Measurements from ENCODE around the gene FSTL3.
"Not testable (repeated sequence)": the region's sequence is repeated elsewhere in the genome, so short reads cannot be mapped to it uniquely, and the experiment has no call there.

Gene FSTL3

DNA sequence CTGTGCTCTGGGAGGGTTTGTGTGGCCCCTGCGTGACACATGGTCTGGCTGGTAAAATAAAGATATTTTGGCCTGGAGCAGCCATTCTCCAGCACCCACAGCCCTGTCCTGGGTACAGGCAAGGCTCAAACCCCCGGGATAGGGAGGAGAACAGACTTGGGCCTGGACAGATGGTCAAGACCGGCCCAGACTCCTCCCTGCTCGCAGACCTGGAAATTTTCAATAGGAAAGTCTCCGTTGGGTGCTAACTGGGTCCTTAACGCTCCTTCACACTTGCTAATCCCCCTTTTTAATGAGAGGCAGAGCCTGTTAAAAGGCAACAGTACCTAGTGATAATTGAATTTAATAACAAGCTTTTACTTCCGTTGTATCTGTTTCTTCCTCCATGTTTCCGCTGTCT is 35.1 kb downstream of the FSTL3 start:
- DNase-seq (ENCODE audit: low spot score): no peak

DNA sequence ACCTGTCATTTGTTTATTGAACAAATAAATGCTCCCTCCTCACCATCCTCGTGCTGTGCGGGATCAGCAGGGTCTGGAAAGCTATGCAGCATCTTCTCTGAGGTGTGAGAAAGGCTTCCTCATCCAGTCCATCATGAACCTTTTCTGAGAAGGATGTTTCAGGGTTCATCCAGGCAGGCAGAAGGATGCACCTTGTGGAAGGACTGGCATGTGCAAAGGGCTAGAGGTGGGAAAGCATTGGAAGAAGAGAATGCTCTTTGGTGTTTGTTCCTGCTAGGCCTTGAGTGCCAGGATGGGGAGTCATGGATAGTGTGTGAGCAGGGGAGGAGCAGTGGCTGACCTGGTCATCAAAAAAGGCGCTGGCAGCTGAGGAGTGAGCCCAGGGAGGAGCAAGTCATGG is 39.2 kb downstream of the FSTL3 start:
- no peak for DNase-seq (ENCODE audit: low spot score)

DNA sequence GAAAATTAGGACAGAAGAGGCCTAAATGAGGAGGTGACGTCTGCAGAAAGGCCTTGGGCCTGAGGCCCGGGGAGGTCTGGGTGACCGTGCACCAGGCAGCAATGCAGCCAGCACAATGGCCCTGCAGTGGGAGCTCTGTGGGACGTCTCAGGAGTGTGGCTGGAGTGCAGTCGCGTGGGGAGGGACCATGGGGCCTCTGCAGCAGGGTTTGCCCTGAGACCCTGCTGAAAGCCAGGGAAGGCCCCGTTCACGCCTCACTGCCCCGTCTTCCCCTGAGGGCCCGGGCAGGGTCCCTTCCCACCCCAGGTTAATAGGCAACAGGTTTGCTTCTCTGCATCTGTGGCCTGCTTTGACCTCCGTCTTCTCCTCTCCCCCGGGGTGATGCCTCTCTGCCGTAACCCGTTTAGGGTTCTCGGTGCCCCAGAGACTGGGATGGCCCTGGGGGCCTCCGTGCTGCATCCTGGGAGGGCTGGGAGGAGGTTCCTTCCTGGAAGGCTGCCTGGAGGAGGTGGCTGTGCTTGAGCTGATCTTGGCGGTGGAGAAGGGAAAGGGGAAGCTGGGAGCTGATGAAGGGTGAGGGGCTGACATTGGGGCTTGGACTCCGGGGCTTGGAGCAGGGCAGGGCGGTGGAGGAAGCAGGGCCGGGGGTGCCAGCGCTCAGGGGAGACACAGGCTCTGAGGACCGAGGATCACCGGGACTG is 42.2 kb downstream of the FSTL3 start:
- DNase-seq (ENCODE audit: low spot score): no peak

DNA sequence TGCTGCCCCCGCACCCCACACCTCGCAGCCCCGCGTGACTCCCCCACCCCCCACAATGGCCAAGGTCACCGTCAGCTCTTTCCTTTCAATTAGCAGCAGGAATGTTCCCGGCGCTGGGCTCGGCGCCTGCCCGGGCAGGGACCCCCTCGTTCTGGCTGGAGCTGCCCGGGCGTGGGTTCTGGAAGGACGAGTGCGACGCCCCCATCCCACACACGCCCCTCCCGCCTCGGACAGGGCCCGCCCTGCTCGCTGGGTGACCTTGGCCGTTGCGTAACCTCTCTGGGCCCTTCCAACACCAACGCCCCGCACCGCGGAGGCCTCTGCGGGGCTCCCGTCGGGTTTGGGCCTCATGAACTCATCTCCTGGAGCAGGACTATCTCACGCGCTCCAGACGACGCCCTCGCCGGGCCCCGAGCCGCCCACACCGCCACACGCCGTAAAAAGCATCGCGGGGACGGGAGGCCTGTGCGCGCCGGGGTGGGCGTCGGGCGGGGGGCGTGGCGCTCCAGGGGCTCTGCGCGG is 42.9 kb downstream of the FSTL3 start:
- no peak for DNase-seq (ENCODE audit: low spot score)

DNA sequence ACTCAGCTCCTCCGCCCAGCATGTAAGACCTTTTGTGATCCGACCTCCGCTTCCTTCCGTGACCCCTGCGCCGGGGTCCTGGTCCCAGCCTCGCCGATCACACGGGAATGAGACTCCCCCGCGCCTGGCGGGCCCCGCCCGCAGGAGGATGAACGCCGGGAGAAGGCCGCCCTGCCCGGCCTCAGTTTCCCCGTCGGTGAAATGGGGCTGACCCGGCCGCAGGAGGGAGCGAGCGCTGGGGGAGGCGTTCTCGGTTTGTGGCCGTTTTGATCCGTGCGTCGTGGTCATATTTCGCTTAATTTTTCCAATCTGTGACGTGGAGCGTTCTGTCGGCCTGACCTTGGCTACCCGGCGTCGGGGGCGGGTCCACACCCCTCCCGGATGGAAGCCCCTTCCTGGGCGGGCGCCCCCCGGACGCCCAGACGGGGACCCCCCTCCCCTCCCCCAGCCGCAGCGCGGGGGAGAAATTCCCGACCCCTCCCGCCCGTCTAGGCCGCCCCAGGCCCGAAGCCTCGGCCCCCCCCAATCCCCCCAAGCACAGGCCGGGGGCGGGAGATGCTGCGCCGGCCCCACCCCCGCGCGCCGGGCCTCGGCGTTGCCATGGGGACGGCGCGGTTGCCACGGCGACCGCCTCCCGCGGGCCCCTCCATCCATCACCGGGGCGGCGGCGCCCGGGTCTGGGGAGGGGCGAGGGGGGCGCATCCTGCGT is 43.6 kb downstream of the FSTL3 start:
- DNase-seq (ENCODE audit: low spot score): no peak

DNA sequence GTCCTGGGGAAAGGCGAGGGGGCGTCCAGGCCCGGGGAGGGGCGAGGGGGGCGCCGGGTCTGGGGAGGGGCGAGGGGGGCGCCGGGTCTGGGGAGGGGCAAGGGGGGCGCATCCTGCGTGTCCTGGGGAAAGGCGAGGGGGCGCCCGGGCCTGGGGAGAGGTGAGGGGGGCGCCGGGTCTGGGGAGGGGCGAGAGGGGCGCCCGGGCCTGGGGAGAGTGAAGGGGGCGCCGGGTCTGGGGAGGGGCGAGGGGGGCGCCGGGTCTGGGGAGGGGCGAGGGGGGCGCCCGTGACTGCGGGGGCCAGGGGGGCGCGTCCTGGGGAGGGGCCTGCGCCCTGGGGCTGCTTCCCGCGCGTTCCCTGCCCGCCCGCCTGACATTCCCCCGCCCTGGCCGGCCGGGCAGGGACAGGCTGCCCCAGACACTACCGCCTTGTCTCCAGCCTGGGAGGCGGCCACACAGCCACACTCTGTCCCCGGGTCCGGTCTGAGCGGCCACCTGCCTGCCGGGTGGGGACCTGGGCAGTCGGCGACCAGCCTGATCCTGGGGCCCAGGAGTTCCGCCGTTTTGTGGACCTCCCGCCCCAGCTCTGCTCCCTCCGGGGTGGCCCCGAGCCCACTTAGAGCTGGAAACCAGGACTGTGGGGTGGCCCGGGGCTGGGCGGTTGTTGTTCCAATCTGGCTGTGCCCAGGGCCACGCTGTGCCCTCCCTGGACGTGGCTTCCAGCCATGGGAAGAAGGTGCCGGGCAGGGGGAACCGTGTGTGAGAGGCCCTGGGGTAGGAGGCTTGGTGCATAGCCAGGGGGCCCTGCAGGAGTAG is 44.4 kb downstream of the FSTL3 start:
- DNase-seq (ENCODE audit: low spot score): no peak

DNA sequence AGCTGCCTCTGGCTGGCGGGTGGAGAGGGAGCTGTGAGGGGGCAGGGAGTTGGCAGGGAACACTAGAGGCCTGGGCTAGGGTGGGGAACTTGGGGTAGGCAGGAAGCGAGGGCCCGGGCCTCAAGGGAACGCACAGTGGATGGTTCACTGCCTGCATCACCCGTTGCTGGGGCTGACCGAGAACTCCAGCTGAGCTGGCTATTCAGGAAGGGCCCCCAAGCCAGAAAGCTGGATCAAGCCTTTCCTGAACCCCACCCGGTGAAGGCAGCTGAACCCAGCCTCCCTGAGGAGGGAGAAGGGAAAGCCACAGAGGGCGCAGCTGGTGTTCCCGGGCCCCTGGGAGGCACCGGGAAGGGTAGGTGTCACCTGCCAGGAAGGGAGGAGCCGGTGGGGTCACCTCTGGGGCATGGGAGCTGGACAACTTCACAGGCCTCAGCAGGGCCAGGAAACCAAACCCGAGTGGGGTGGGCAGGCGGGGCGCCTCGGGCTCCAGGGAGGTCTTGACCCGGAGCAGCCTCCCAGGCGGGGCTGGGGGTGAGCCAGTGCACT is 46.4 kb downstream of the FSTL3 start:
- no peak for DNase-seq (ENCODE audit: low spot score)

DNA sequence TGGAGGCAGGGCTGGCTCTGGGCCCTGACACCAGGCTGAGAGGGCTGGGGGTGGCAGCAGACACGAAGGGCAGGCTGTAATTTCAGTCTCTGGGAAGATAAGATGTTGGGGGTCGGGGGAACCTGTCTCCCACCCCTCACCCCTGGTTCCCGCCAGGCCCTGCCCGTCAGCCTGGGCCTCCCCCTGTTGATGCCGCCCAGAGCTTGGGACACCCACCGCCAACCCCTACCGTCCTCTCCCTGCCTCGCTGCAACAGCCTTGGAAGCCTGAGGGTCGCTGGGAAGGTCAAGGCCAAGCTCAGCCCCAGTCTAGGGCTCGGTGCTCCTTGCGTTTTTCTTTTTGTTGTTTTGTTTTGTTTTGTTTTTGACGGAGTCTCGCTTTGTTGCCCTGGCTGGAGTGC is 47.1 kb downstream of the FSTL3 start:
- DNase-seq (ENCODE audit: low spot score): no peak

DNA sequence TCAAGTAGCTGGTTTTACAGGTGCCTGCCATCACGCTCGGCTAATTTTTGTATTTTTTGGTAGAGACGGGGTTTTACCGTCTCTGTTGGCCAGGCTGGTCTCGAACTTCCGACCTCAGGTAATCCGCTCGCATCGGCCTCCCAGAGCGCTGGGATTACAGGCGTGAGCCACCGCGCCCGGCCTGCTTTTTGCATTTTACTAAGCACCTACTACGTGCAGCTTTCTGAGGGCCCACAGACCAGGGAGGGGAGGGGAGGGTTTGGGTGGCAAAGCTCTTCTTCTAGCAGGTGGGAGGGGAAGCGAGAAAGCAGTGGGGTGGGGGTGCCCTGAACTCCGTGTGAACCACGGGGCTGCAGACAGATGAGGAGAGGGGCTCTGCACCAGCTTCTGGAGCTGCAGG is 47.5 kb downstream of the FSTL3 start:
- no peak for DNase-seq (ENCODE audit: low spot score)

DNA sequence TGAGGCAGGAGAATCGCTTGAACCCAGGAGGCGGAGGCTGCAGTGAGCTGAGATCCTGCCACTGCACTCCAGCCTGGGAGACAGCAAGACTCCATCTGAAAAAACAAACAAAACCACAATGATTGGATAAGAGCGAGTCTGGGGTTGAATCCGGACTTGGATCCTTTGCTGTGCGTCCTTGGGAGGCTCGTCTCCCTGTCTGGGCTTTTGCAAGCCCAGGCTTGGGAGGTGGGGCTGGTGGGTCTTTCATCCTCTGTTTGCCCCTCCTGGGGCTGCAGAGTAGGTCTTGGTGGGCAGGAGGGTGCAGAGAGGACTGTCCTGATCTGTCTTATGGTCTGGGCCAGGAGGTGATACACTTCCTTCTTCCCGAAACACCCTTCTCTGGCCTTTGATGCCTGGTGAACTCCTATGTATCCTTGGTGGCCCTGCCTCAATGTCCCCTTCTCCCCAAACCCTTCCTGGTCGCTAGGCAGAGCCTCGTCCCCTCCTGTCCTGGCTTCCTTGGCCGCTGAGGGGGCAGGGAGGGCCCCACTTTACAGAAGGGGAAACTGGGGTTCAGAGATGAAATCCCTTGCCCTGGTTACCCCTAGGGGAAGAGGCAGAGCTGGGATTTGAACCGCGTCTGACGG is 49.4 kb downstream of the FSTL3 start:
- DNase-seq (ENCODE audit: low spot score): no peak

DNA sequence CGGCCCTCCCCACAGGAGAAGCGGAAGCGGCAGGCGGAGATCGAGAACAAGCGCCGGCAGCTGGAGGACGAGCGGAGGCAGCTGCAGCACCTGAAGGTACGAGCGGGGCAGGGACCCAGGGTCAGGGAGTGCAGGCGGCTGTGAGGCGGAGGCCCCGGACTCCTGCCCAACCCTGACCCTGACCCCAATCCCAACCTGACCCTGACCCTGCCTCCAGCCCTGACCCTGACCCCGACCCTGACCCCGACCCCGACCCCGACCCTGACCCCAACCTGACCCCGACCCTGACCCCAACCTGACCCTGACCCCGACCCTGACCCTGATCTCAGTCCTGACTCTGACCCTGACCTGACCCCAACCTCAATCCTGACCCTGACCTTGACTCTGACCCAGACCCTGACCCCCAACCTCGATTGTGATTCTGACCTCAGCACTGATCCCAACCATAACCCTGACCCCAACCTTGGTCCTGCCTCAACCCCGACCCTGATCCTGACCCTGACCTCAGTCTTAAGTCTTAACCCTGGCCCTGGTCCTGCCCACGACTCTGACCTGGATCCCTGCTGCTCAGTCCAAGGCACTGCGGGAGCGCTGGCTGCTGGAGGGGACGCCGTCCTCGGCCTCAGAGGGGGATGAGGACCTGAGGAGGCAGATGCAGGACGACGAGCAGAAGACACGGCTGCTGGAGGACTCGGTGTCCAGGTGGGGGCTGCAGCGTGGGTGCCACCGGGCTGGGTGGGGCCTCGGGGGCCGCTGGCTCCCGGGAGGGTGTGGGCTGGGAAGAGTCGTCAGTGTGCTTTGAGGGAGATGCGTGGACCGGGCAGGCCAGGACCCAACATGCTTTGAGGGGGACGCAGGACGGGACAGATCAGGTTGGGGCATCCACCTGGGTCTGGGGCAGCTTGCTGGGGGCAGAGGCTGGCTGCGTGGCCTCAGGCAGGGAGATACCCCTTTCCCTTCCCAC is 51.1 kb downstream of the FSTL3 start:
- no peak for DNase-seq (ENCODE audit: low spot score)

DNA sequence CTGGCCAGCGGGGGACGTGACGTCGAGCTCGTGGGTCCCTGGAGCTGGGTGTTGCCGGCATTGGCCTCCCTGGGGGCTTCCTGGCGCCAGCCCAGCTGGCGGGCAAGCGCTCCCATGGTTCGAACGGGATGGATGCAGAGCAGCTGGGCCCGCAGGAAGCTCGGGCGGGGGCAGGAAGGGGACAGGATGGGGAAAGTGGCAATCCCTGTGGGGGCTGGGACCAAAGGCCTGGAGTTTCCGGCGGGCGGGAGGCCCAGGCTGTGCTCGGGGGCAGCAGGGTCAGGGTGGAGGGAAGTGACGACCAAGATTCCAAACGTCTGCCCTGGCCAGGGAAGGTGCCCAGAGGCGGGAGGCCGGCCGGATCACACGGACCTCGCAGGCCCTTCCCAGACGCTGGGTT is 51.8 kb downstream of the FSTL3 start:
- DNase-seq (ENCODE audit: low spot score): peak; percentile 77

DNA sequence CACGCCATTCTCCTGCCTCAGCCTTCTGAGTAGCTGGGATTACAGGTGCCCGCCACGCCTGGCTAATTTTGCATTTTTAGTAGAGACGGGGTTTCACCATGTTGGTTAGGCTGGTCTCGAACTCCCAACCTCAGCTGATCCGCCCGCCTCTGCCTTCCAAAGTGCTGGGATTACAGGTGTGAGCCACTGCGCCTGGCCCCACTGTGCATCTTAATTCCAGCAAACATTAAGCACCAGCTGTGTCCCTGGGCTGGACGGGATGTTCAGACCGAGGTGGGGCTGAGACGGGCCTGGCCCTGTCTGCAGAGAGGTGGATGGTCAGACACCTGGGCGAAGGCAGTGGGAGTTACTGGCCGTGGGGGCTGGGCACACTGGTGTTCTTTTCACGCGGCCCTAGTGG is 53.4 kb downstream of the FSTL3 start:
- DNase-seq (ENCODE audit: low spot score): not testable (repeated sequence)

DNA sequence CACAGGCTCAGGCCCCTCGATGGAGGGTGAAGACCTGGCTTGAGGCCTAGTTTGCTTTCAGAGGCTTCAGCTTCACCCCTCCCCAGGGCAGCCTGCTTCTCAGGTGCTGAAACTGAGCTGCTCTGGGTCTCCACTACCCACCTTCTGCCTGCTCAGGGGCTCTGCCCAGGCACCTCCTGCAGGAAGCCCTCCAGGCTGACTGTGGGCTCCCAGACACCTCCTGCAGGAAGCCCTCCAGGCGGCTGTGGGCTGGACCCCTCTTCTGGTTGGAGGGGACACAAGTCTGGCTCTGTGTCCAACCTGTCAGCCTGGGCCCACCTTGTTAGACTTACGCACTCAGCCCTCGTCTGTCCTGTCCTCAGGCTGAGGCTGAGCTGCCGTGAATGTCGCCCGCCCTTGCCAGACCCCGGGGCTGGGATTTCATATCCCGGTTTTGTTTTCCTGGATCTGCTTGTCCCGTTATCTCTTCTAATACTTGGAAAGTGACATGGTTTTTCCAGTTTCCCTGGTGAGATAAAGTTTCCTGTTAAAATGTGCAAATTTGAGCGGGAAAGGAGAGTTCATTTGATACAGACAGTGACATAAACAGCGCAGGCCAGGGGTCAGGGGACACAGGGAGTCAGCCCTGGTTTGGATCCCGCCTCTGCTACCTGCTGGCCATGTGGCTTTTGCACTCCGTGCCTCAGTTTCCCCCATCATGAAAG is 53.9 kb downstream of the FSTL3 start:
- DNase-seq (ENCODE audit: low spot score): no peak

DNA sequence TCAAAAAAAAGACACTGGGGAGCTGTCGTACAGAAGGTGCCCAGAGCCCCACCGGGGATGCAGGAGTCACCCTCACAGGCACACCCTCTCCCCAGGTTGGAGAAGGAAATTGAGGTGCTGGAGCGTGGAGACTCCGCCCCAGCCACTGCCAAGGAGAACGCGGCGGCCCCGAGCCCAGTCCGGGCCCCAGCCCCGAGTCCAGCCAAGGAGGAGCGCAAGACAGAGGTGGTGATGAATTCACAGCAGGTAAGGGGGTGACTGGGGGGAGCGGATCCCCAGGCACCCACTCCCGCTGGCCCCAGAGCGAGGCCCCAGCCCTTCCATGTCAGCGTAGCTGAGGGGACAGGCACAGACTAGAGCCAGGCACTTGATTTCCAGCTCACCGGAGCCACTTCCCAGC is 54.8 kb downstream of the FSTL3 start:
- DNase-seq (ENCODE audit: low spot score): no peak

DNA sequence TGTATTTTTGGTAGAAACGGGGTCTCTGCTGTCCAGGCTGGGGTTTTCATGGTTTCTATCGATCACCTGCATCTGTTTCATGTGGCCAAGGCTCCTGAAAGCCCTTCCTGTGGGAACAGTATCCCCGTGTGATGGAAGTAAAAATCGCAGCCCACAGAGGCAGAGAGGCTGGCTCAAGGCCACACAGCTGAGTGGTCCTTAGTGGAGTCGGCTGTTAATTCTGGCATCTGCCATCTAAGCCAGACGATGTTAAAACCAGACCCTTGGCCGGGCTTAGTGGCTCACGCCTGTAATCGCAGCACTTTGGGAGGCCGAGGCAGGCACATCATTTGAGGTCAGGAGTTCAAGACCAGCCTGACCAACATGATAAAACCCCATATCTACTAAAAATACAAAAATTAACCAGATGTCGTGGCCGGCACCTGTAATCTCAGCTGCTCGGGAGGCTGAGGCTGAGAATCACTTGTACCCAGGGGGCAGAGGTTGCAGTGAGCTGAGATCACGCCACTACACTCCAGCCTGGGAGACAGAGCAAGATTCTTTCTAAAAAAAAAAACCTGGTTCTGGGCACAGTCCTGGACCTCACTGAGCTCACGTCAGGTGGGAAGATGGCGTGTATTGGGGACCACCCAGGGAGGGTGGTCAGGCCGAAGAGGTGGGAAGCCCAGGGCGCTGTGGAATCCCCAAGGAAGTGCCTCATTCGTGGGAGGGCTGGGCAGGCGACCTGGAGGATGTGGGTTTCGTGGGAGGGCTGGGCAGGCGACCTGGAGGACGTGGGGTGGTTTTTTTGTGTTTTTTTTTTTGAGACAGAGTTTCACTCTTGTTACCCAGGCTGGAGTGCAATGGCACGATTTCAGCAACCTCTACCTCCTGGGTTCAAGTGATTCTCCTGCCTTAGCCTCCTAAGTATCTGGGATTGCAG is 56.2 kb downstream of the FSTL3 start:
- no peak for DNase-seq (ENCODE audit: low spot score)

All from hepatic stellate cell (primary cell).